Kidney (tissue), 14 donors: Measurements from ENCODE around the gene CNPY3. TPM values are rescaled to one million over a fixed set of nuclear protein-coding genes. Genes with fewer than 3 reads are reported as not detected.

Experiments used
- DNase-seq, 5 donors: peaks; one replicate each; pipeline ENCODE4 v3.0.0-alpha.2; 2013 to 2020
- FAIRE-seq: peaks from 2 replicates; lab custom pipeline; 2012; peaks lifted over from hg19 to GRCh38; lab: Jason Lieb, UNC
- H3K27ac ChIP-seq, 2 donors: one replicate each; pipeline ENCODE4 v1.7.0; 2013; ENCODE audit warnings: low read depth in 2 of 2, low read length in 2 of 2, inconsistent platforms in 1 of 2
- H3K27me3 ChIP-seq: one replicate; pipeline ENCODE4 v1.7.1; 2013; ENCODE audit warnings: low read length, inconsistent platforms; ENCODE audit not compliant: control insufficient read depth, insufficient read depth
- H3K36me3 ChIP-seq, 3 donors: one replicate each; pipeline versions ENCODE4 v1.7.0 to v1.7.1; 2013; ENCODE audit warnings: low read length in 3 of 3, control low read depth in 1 of 3, inconsistent platforms in 1 of 3; ENCODE audit not compliant: insufficient read depth in 3 of 3, control insufficient read depth in 2 of 3
- H3K4me1 ChIP-seq, 3 donors: one replicate each; pipeline versions ENCODE4 v1.7.0 to v1.7.1; 2013; ENCODE audit warnings: low read length in 3 of 3, inconsistent platforms in 1 of 3, low read depth in 1 of 3; ENCODE audit not compliant: control insufficient read depth in 2 of 3, insufficient read depth in 2 of 3
- H3K4me3 ChIP-seq, 3 donors: one replicate each; pipeline versions ENCODE4 v1.7.0 to v1.8.1; 2013; ENCODE audit warnings: low read length in 3 of 3, control low read depth in 1 of 3, inconsistent platforms in 1 of 3
- H3K9ac ChIP-seq, 3 donors: one replicate each; pipeline versions ENCODE4 v1.7.0 to v1.7.1; 2013; ENCODE audit warnings: low read length in 3 of 3, control low read depth in 1 of 3, inconsistent platforms in 1 of 3
- H3K9me3 ChIP-seq, 3 donors: one replicate each; pipeline versions ENCODE4 v1.7.0 to v1.7.1; 2013; ENCODE audit warnings: low read length in 3 of 3, control low read depth in 1 of 3, inconsistent platforms in 1 of 3; ENCODE audit not compliant: control insufficient read depth in 2 of 3, insufficient read depth in 1 of 3
- CTCF ChIP-seq: IDR thresholded peaks from 3 replicates; pipeline ENCODE4 v1.5.1; 2012; ENCODE audit warnings: mild to moderate bottlenecking, moderate library complexity, borderline replicate concordance; ENCODE audit not compliant: insufficient read depth; ENCODE audit errors: extremely low read depth
- intact Hi-C: fragments of 100-400 bp; cut with DNase I; formaldehyde crosslinking; loops from one replicate; pipeline ENCODE4 v1.11.1; 2022
- polyA plus RNA-seq: library from polyadenylated mRNA; stranded (reverse); fragments of 350-450 nt; fragmentation: Illumina TruSeq; extraction: RNeasy Lipid Tissue Mini Kit (QIAGEN cat#74804); gene quantifications from one replicate; pipeline ENCODE4 v1.2.3, GENCODE V29; 2014; ENCODE audit warnings: low read depth, low replicate concordance; ENCODE audit not compliant: insufficient read depth
- total RNA-seq: library from RNA; stranded (reverse); fragmentation: NEBNext Ultra II Directional; extraction: Animal tissue kit (Norgen Biotek cat#: 25700); gene quantifications from one replicate; pipeline ENCODE4 v1.2.1, GENCODE V29; 2021
- donor health status: control.
- donor health status: control.
- donor health status: control.
- donor health status: control.
- donor health status: control.
- donor health status: DM: yes; HTN: yes; CAD: no.
- donor health status: Normal renal cell carcinoma (clear cell type).

The CNPY3 gene
- total and polyA plus RNA-seq, 2 donors from 2014 or later: 40.1 to 49.9 TPM

GRCh38 chr6:42932412-42932811 is 3.1 kb downstream of the CNPY3 start:
- Histone ChIP-seq H3K9ac (no peak overlapping the region), H3K9me3 (no peaks in the 10 kb centered on the region), H3K4me3 (no peak overlapping the region), H3K27ac (no peak overlapping the region), H3K4me1 (peaks cover 0 to 7% (median 6%) of the 10 kb centered on the region in 3 donors), H3K36me3 (peaks cover 0 to 23% (median 14%) of the 10 kb centered on the region in 3 donors), H3K27me3 (no peaks in the 10 kb centered on the region)
- no peak for TF ChIP-seq CTCF
- intact Hi-C loops: no loop called here
- no peak for FAIRE-seq
- DNase-seq: peak in 1 of 5 donors; percentile 35

DNA sequence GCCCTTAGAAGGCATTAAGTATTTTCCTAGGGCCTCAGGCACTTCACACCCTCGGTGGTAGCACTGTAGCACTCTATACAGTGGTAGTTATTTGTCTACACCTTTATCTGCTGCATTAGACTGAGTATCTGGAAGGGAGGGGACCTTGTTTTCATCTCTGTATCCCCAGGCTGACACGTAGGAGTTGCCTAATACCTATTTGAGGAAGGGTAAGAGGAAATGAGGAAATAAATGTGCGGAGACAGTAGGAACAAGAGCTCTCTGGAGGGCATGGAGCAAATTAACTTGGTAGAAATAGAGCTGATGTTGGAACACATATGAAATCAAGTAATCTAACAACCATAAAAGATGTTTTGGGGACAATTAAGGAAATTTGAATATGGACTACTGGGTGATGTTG is 3.9 kb downstream of the CNPY3 start:
- intact Hi-C loops: no loop called here
- FAIRE-seq: no peak
- no peak overlapping the region for H3K27ac ChIP-seq

DNA sequence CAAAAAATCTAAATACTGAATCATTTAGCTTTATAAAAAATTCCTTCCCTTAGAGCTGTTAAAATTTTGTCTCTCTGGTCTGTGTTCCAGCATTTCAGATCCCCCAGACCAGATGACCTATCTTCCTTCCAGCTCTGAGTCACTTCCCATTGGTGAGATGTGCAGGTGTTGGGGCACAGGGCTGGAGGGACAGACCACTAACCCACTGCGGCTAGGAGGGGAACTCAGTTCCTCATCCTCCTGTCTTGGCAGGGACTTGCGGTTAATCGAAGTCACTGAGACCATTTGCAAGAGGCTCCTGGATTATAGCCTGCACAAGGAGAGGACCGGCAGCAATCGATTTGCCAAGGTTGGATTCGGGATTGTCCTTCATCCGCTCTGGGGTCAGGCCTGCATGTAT is 6.0 kb downstream of the CNPY3 start:
- intact Hi-C loops: no loop called here
- no peak overlapping the region for H3K4me3 ChIP-seq
- FAIRE-seq (no peak), DNase-seq (no peak)
- no peaks in the 10 kb centered on the region for H3K9me3 ChIP-seq
- no peak for TF ChIP-seq CTCF
- H3K9ac ChIP-seq: no peak overlapping the region
- H3K36me3 ChIP-seq: peaks cover 0 to 23% (median 23%) of the 10 kb centered on the region in 3 donors
- H3K27ac ChIP-seq: no peak overlapping the region
- no peaks in the 10 kb centered on the region for H3K27me3 ChIP-seq
- H3K4me1 ChIP-seq: peaks cover 0 to 4% (median 4%) of the 10 kb centered on the region in 3 donors

More for the DNA sequence above, 3.9 kb downstream of the CNPY3 start:
- Histone ChIP-seq H3K9ac (no peak overlapping the region), H3K36me3 (peaks cover 0 to 23% (median 20%) of the 10 kb centered on the region in 3 donors), H3K4me1 (peaks cover 0 to 7% (median 6%) of the 10 kb centered on the region in 3 donors), H3K27me3 (no peaks in the 10 kb centered on the region), H3K4me3 (no peak overlapping the region), H3K9me3 (no peaks in the 10 kb centered on the region)
- peak in 1 of 5 donors; percentile 4 for DNase-seq
- TF ChIP-seq CTCF: no peak

- H3K27ac ChIP-seq: no peak overlapping the region
- H3K9me3 ChIP-seq: no peaks in the 10 kb centered on the region
- H3K36me3 ChIP-seq: peaks cover 0 to 23% (median 23%) of the 10 kb centered on the region in 3 donors
- H3K9ac ChIP-seq: no peak overlapping the region
- no peaks in the 10 kb centered on the region for H3K27me3 ChIP-seq
- no peak overlapping the region for H3K4me3 ChIP-seq
- intact Hi-C loops: no loop called here
- no peak for FAIRE-seq
- no peak for TF ChIP-seq CTCF
- no peak for DNase-seq
- no peaks in the 10 kb centered on the region for H3K4me1 ChIP-seq
Measured at GRCh38 chr6:42936398-42936797, 7.1 kb downstream of the CNPY3 start.
